HG03139 (cell line): ENCODE measurements around the gene MUC21.
"Not testable (repeated sequence)": the region's sequence is repeated elsewhere in the genome, so short reads cannot be mapped to it uniquely, and the experiment has no call there.

Experiments
- ATAC-seq: cut with Tn5 transposase; IDR thresholded peaks from one replicate; pipeline ENCODE4 v1.9.1; 2021; ENCODE audit not compliant: unreplicated experiment

Gene MUC21

GRCh38 chr6:31007694-31008093 lies 24.2 kb downstream of the MUC21 start:
- ATAC-seq, result no peak

- no peak for ATAC-seq
Measured at GRCh38 chr6:31008165-31008564, 24.6 kb downstream of the MUC21 start.

- no peak for ATAC-seq
Measured at GRCh38 chr6:31009731-31010130, 26.2 kb downstream of the MUC21 start.

- no peak for ATAC-seq
Measured at GRCh38 chr6:31010393-31011060, 27.0 kb downstream of the MUC21 start, which contains the start of gene MUC22. TSS of gene MUC22 (plus strand) at chr6:31010474. CDS start at chr6:31010707, 233 bp downstream.

- ATAC-seq, result no peak
Measured at GRCh38 chr6:31011153-31011552, 27.6 kb downstream of the MUC21 start.

- ATAC-seq, result no peak
Measured at GRCh38 chr6:31016659-31017299, 33.3 kb downstream of the MUC21 start.

GRCh38 chr6:31017436-31017835 lies 33.9 kb downstream of the MUC21 start:
- not testable (repeated sequence) for ATAC-seq

- ATAC-seq, result no peak
Measured at GRCh38 chr6:31020057-31020456, 36.5 kb downstream of the MUC21 start.

- ATAC-seq, result not testable (repeated sequence)
Measured at GRCh38 chr6:31020631-31021255, 37.2 kb downstream of the MUC21 start.

GRCh38 chr6:31021705-31022531 lies 38.4 kb downstream of the MUC21 start:
- not testable (repeated sequence) for ATAC-seq

GRCh38 chr6:31025595-31025994 lies 42.1 kb downstream of the MUC21 start:
- ATAC-seq, result no peak

GRCh38 chr6:31031095-31031494 lies 47.6 kb downstream of the MUC21 start:
- no peak for ATAC-seq

GRCh38 chr6:31033075-31033474 lies 49.6 kb downstream of the MUC21 start:
- ATAC-seq, result no peak

GRCh38 chr6:31035862-31036497 lies 52.5 kb downstream of the MUC21 start:
- ATAC-seq, result no peak

GRCh38 chr6:31037169-31037568 lies 53.7 kb downstream of the MUC21 start:
- no peak for ATAC-seq

GRCh38 chr6:31037682-31038081 lies 54.2 kb downstream of the MUC21 start:
- no peak for ATAC-seq

- ATAC-seq, result no peak
Measured at GRCh38 chr6:31038559-31038958, 55.0 kb downstream of the MUC21 start.
